K562 (cell line): ENCODE results near the gene LDLRAD3. TPM values are rescaled to one million over a fixed set of nuclear protein-coding genes. Genes with fewer than 3 reads are reported as not detected.

Experiments used
- BCL6 ChIP-seq: fragments of 250-450 bp; sonication (Bioruptor Pico); IDR thresholded peaks from 2 replicates; pipeline ENCODE4 v1.4.0; 2020
- CBX2 ChIP-seq: fragments of 200-600 bp; sonication (generic); IDR thresholded peaks from one replicate; pipeline ENCODE4 v1.6.1; 2012; ENCODE audit warnings: mild to moderate bottlenecking, low read length, inconsistent platforms; ENCODE audit not compliant: insufficient read depth, poor library complexity, severe bottlenecking
- DMBX1 ChIP-seq: fragments of 250-450 bp; sonication (Bioruptor Pico); IDR thresholded peaks from 2 replicates; pipeline ENCODE4 v1.8.0; 2022; ENCODE audit warnings: inconsistent platforms, mild to moderate bottlenecking, moderate library complexity, borderline replicate concordance
- EP300 ChIP-seq: IDR thresholded peaks from 2 replicates; pipeline ENCODE4 v1.6.1; 2012; ENCODE audit warnings: low read length, improper control_type of control experiment
- GABPB2 ChIP-seq: fragments of 250-450 bp; sonication (Bioruptor Pico); conservative IDR thresholded peaks from 2 replicates; pipeline ENCODE4 v1.5.1; 2021; ENCODE audit warnings: mild to moderate bottlenecking
- RCOR1 ChIP-seq, 2 experiments: IDR thresholded peaks; 2 replicates each; pipeline ENCODE4 v1.6.1; 2012; ENCODE audit warnings: low read depth in 2 of 2, low read length in 2 of 2, borderline replicate concordance in 1 of 2, improper control_type of control experiment in 1 of 2
- SMARCA4 ChIP-seq: fragments of 450-650 bp; IDR thresholded peaks from 2 replicates; pipeline ENCODE4 v1.6.1; 2016
- TAL1 ChIP-seq: fragments of 450-650 bp; IDR thresholded peaks from 2 replicates; pipeline ENCODE4 v1.6.1; 2016; ENCODE audit warnings: mild to moderate bottlenecking
- TEAD1 ChIP-seq, 2 experiments: fragments of 450-650 bp in 1 of 2; sonication (generic) in 1 of 2; formaldehyde crosslinking; IDR thresholded peaks; 2 replicates each; pipeline versions ENCODE4 v1.4.0 to v1.8.0; 2020 to 2022; ENCODE audit warnings: mild to moderate bottlenecking in 2 of 2, missing genetic modification reagents in 1 of 2
- TEAD2 ChIP-seq: fragments of 450-650 bp; IDR thresholded peaks from 2 replicates; pipeline ENCODE4 v1.6.1; 2016; ENCODE audit warnings: missing genetic modification characterization, control low read depth, missing compliant biosample characterization
- TRIM24 ChIP-seq, 2 experiments: fragments of 450-650 bp; IDR thresholded peaks; 2 replicates each; pipeline ENCODE4 v1.6.1; 2016
- ZNF76 ChIP-seq: fragments of 250-450 bp; sonication (Bioruptor Pico); IDR thresholded peaks from 2 replicates; pipeline ENCODE4 v1.4.0; 2020; ENCODE audit warnings: mild to moderate bottlenecking, moderate library complexity, borderline replicate concordance
- ZNF79 ChIP-seq: fragments of 250-450 bp; sonication (Bioruptor Pico); IDR thresholded peaks from 2 replicates; pipeline ENCODE4 v1.4.0; 2020; ENCODE audit warnings: low read depth, mild to moderate bottlenecking, moderate library complexity
- polyA plus RNA-seq, 8 experiments: library from polyadenylated mRNA; depleted of rRNA in 4 of 8; stranded (reverse) in 5 of 8; unstranded in 3 of 8; fragments of >200 nt; fragmentation: Nextera tagmentation in 2 of 8; fragmentation: Illumina TruSeq in 1 of 8; extraction: Ambion mirVana in 2 of 8; extraction: Trizol in 1 of 8; gene quantifications; 2 replicates each; pipeline versions ENCODE4 v1.2.1 to v1.2.3, GENCODE V29; 2011 to 2014; ENCODE audit warnings: inconsistent platforms in 1 of 8, missing spikeins in 1 of 8
- total RNA-seq, 7 experiments: library from RNA; depleted of rRNA in 6 of 7; stranded (reverse); fragments of >200 nt in 6 of 7; fragmentation: Illumina TruSeq in 2 of 7; extraction: Trizol in 2 of 7; gene quantifications; 2 replicates each; pipeline versions ENCODE4 v1.2.1 to v1.2.3, GENCODE V29; 2011 to 2021; ENCODE audit warnings: low replicate concordance in 1 of 7
- TF ChIP-seq, protein P1 (sequence below), 2 experiments: fragments of 450-650 bp; formaldehyde crosslinking in 1 of 2; IDR thresholded peaks; 2 replicates each; pipeline versions ENCODE4 v1.4.0 to v1.6.1; 2014 to 2020; ENCODE audit warnings: mild to moderate bottlenecking in 2 of 2, borderline replicate concordance in 1 of 2, low read depth in 1 of 2
- TF ChIP-seq, protein P2 (sequence below): fragments of 250-450 bp; sonication (Bioruptor Pico); IDR thresholded peaks from 2 replicates; pipeline ENCODE4 v1.4.0; 2020

Gene LDLRAD3
- total and polyA plus RNA-seq, 9 of the 15 experiments (the other 6 are each of a cell fraction or from before 2014, with no cell fraction given), result 0.73 to 7.2 (median 3.5) TPM

DNA sequence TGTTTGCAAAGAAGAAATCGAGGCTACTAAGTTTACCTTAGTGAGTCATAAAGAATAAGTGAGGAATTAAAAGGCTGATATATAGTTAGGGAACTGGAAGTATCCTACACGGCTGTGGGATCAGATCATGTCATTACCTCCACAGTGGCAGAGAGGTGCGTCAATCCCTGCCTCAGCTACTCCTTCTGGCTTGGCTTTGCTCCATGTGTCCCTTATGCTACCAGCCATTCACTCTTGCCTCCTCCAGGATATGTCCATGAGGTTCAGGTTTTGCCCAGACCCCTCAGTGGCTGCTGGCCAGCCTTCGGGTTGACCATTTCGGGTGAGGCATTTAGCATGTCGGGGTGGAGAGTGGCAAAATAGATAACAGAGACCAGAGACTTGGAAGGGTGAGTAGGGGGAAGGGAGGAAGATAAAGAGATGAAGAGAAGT is 153.4 kb downstream of the LDLRAD3 start (continued):
- TF ChIP-seq, protein P1, sequence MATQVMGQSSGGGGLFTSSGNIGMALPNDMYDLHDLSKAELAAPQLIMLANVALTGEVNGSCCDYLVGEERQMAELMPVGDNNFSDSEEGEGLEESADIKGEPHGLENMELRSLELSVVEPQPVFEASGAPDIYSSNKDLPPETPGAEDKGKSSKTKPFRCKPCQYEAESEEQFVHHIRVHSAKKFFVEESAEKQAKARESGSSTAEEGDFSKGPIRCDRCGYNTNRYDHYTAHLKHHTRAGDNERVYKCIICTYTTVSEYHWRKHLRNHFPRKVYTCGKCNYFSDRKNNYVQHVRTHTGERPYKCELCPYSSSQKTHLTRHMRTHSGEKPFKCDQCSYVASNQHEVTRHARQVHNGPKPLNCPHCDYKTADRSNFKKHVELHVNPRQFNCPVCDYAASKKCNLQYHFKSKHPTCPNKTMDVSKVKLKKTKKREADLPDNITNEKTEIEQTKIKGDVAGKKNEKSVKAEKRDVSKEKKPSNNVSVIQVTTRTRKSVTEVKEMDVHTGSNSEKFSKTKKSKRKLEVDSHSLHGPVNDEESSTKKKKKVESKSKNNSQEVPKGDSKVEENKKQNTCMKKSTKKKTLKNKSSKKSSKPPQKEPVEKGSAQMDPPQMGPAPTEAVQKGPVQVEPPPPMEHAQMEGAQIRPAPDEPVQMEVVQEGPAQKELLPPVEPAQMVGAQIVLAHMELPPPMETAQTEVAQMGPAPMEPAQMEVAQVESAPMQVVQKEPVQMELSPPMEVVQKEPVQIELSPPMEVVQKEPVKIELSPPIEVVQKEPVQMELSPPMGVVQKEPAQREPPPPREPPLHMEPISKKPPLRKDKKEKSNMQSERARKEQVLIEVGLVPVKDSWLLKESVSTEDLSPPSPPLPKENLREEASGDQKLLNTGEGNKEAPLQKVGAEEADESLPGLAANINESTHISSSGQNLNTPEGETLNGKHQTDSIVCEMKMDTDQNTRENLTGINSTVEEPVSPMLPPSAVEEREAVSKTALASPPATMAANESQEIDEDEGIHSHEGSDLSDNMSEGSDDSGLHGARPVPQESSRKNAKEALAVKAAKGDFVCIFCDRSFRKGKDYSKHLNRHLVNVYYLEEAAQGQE (IDR thresholded peaks at IDR 0.05; ENCODE audit: borderline replicate concordance), result no peak
- TF ChIP-seq, protein P1 (CRISPR knock-in tag; IDR thresholded peaks at IDR 0.05; ENCODE audit: low read depth), result 0 out of 2 replicates have a peak, but pooled peaks have one; percentile 23
- peak in 1 of 2 experiments; percentile 21; a peak in 1 of 4 replicates for TF ChIP-seq RCOR1 (IDR thresholded peaks at IDR 0.05; ENCODE audit: borderline replicate concordance in 1 of 2, low read depth in 2 of 2, low read length in 2 of 2)
- peak; percentile 36; the same call in 1 of the 2 replicates for TF ChIP-seq ZNF79 (CRISPR knock-in tag)
- no peak for TF ChIP-seq CBX2
- TF ChIP-seq TRIM24 (IDR thresholded peaks at IDR 0.05), result 0 out of 4 replicates have a peak, but pooled peaks of 1 of the 2 experiments have one; percentile 42
- peak; percentile 47 for TF ChIP-seq TAL1
- 0 out of 4 replicates have a peak, but pooled peaks of 1 of the 2 experiments have one; percentile 36 for TF ChIP-seq TEAD1 (CRISPR knock-in tag; IDR thresholded peaks at IDR 0.05)
- peak; percentile 36; the same call in 1 of the 2 replicates for TF ChIP-seq BCL6
- peak; percentile 58 for TF ChIP-seq DMBX1 (CRISPR knock-in tag)
- no peak for TF ChIP-seq TEAD2
- TF ChIP-seq EP300, result peak; percentile 54; the same call in 1 of the 2 replicates
- TF ChIP-seq GABPB2 (CRISPR knock-in tag), result no peak
- peak; percentile 68; the same call in 1 of the 2 replicates for TF ChIP-seq SMARCA4
- TF ChIP-seq, protein P2, sequence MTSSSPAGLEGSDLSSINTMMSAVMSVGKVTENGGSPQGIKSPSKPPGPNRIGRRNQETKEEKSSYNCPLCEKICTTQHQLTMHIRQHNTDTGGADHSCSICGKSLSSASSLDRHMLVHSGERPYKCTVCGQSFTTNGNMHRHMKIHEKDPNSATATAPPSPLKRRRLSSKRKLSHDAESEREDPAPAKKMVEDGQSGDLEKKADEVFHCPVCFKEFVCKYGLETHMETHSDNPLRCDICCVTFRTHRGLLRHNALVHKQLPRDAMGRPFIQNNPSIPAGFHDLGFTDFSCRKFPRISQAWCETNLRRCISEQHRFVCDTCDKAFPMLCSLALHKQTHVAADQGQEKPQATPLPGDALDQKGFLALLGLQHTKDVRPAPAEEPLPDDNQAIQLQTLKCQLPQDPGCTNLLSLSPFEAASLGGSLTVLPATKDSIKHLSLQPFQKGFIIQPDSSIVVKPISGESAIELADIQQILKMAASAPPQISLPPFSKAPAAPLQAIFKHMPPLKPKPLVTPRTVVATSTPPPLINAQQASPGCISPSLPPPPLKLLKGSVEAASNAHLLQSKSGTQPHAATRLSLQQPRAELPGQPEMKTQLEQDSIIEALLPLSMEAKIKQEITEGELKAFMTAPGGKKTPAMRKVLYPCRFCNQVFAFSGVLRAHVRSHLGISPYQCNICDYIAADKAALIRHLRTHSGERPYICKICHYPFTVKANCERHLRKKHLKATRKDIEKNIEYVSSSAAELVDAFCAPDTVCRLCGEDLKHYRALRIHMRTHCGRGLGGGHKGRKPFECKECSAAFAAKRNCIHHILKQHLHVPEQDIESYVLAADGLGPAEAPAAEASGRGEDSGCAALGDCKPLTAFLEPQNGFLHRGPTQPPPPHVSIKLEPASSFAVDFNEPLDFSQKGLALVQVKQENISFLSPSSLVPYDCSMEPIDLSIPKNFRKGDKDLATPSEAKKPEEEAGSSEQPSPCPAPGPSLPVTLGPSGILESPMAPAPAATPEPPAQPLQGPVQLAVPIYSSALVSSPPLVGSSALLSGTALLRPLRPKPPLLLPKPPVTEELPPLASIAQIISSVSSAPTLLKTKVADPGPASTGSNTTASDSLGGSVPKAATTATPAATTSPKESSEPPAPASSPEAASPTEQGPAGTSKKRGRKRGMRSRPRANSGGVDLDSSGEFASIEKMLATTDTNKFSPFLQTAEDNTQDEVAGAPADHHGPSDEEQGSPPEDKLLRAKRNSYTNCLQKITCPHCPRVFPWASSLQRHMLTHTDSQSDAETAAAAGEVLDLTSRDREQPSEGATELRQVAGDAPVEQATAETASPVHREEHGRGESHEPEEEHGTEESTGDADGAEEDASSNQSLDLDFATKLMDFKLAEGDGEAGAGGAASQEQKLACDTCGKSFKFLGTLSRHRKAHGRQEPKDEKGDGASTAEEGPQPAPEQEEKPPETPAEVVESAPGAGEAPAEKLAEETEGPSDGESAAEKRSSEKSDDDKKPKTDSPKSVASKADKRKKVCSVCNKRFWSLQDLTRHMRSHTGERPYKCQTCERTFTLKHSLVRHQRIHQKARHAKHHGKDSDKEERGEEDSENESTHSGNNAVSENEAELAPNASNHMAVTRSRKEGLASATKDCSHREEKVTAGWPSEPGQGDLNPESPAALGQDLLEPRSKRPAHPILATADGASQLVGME (CRISPR knock-in tag), result 0 out of 2 replicates have a peak, but pooled peaks have one; percentile 31
- peak; percentile 92 for TF ChIP-seq ZNF76 (CRISPR knock-in tag)
